GM21717 (cell line): ENCODE data around the gene DACT2.

Experiments used
- ATAC-seq: cut with Tn5 transposase; IDR thresholded peaks from one replicate; pipeline ENCODE4 v1.9.1; 2021; ENCODE audit warnings: mild to moderate bottlenecking, moderate library complexity; ENCODE audit not compliant: unreplicated experiment

Gene DACT2

GRCh38 chr6:168349718-168350210 lies 30.2 kb upstream of the DACT2 start:
- ATAC-seq, result no peak

DNA sequence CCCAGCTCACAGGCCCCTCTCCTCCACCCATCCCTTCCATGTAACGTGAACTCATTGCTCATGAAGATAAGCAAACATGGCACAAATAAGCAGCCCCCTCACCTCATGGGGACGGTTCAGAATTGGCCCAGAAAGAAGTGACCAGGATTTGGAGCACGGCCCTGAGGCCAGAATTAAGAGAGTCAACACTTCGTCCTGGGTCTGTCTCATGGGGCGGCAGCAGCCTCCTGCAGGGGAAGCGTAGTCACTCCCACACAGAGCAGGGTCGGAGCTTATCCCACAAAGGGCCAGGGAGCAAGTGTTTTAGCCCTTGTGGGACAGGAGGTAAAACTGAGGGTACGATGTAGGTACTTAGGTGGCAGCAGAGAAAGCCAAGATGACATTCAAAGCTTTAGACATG lies 28.6 kb upstream of the DACT2 start:
- ATAC-seq, result no peak

DNA sequence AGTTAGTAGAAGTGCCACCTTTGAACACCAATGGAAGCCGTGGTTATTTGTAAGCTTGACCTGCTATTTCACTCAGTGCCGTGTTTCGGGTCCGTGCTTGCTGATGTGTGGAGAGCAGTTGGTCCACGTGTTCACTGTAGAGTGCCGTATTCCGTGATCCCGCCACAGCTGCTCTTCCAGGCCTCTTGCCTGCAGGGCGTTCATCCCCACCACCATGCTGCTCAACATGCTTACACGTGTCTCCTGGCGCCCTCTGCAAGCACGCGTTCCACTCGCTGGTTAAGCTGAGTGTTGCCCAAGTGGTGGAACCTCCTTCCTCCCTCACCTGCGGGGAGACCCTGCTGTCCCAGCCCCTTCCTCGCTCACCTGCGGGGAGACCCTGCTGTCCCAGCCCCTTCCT lies 28.0 kb upstream of the DACT2 start:
- ATAC-seq, result no peak

GRCh38 chr6:168347053-168347452 lies 27.5 kb upstream of the DACT2 start:
- ATAC-seq, result no peak

- no peak for ATAC-seq
These were observed 26.5 kb upstream of the DACT2 start for GRCh38 chr6:168345896-168346754.

GRCh38 chr6:168345266-168345665 lies 25.7 kb upstream of the DACT2 start:
- ATAC-seq, result no peak

- ATAC-seq, result no peak
These were observed 24.8 kb upstream of the DACT2 start for GRCh38 chr6:168344338-168344737.

DNA sequence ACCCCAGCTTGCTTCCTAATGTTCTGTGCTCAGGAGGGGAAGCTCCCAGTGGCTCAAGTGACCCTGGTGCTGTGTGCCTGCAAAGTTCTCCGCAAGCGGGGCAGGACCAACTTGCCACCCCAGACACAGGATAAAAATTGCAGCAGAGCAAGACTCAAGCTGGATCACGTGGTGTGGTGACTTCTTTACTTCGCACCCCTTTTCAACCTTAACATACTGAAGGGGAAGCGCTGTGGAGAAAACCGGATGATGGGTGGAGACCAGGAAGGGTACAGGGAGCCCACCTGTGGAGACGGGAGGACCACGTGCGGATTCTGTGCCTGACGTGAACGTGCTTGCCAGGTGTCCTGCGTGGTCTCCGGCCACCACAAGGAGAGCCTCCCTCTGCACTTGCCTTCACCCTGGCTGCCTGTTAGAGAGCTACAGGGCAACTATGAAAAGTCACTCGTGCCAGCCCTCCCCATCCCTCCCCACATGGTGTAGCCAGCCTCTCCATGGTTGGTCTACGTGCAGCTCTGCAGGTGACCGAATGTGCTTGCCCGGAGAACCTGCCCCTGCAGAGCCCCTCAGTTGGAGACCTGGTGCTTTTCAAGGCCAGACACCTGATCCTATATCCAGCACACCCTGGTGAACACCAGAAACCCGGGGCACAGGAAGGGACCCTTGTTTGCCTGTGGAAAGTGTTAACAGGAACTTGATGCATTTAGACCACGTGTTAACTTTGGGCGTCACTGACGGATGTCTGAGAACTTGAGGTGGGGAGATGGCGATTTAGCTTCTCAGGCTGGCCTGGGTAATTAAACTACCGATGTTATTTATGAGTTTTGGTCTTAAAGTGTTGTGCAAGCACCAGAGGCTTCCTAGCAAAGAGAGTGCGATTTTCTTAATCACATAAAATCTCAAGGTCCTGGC lies 23.9 kb upstream of the DACT2 start:
- ATAC-seq, result no peak

DNA sequence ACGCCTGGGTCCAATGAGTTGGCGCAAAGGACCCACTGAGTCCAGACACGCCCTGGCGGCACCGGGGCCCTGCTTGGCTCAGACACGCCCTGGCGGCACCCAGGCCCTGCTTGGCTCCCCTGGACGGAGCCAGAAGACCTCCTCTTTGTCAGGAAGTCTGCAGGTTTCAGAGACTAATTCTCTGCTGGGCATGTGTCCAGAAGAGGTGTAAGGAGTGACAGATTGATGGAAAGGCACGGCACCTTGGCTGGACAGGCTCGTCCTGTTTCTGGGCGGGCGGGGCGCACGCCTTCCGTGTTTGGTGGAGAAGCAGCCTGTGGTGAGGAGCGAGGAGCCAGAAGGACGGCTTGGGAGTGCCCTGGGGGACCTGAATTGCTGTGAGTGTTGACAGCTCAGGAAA lies 23.1 kb upstream of the DACT2 start:
- no peak for ATAC-seq

- no peak for ATAC-seq
These were observed 21.8 kb upstream of the DACT2 start for GRCh38 chr6:168341280-168341900.

GRCh38 chr6:168340819-168341218 lies 21.2 kb upstream of the DACT2 start:
- no peak for ATAC-seq

GRCh38 chr6:168338777-168339176 lies 19.2 kb upstream of the DACT2 start:
- ATAC-seq, result no peak

- no peak for ATAC-seq
These were observed 17.4 kb upstream of the DACT2 start for GRCh38 chr6:168336967-168337366.

DNA sequence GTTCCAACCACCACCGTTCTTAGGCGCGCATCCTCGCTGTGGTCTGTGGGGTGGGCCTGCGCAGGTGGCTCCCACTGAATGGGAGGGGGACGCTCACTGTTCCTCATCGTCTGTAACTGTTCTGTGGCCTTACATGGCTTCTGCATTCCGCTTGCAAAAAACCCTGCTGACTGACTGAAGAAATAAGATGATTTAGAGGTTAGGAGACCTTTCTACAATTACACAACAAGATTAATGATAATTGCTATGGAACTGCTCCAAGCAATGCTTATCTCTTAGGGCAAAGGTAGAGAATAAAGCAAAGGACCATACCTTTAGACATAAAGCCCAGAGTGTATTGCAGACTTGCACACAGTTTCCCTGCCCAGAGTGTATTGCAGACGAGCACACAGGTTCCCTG lies 14.4 kb upstream of the DACT2 start:
- ATAC-seq, result no peak

DNA sequence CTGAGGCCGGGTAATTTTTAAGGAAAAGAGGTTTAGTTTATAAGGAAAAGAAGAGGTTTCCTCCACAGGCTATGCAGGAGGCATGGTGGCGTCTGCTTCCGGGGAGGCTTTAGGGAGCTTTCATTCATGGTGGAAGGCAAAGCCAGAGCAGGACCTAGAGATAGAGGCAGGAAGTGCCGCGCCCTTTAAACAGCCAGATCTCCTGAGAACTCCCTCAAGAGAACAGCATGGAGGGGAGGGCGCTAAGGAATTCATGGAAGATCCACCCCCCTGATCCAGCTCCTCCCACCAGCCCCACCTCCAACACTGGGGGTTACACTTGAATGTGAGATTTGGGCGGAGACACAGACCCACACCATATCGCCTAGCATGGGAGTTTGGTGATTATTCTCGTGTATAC lies 13.9 kb upstream of the DACT2 start:
- no peak for ATAC-seq

- no peak for ATAC-seq
These were observed 13.5 kb upstream of the DACT2 start for GRCh38 chr6:168333039-168333438.

DNA sequence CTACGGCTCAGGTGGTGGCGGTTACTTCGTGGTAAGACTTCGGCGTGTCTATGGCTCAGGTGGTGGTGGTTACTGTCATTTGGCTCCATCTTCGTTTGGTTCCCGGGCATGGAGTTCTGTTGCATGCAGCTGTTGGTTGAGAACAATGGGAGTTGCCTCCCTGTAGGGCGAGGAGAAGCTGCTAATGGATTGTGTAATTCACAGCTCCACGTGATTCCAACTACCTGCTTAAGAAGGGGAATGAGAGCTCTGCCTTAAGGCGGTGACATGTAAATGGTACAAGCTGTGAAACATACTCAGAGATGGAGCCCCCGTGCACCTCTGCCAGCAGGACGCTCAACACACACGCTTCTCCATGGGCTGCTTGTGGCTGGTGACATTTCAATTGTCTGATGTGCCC lies 12.4 kb upstream of the DACT2 start:
- no peak for ATAC-seq

GRCh38 chr6:168331058-168331457 lies 11.5 kb upstream of the DACT2 start:
- ATAC-seq, result no peak

GRCh38 chr6:168330403-168330802 lies 10.8 kb upstream of the DACT2 start:
- no peak for ATAC-seq

- ATAC-seq, result no peak
These were observed 8.5 kb upstream of the DACT2 start for GRCh38 chr6:168328086-168328485.
